ENCODE data around the gene MXD4. TPM values are rescaled to one million over a fixed set of nuclear protein-coding genes. Genes with fewer than 3 reads are reported as not detected.
A peak's percentile ranks its signal among the peaks of the same experiment; 100 is the strongest.

MXD4 gene
- total RNA-seq, 1 donor = 56.8 TPM

GRCh38 chr4:2246384-2247127 lies 15.4 kb downstream of the MXD4 start:
- Histone ChIP-seq H3K4me3 (ENCODE audit: insufficient read depth, low read length) (no peak overlapping the region), H3K79me2 (ENCODE audit: insufficient read depth, low read length) (peaks cover 4% of the 10 kb centered on the region), H2AFZ (ENCODE audit: low read length) (no peak overlapping the region), H3K36me3 (ENCODE audit: insufficient read depth, low read length) (peaks cover 14% of the 10 kb centered on the region), H3K27ac (ENCODE audit: low read depth, low read length) (no peak overlapping the region), H3K4me1 (ENCODE audit: insufficient read depth, low read length) (peaks cover 10% of the 10 kb centered on the region), H3K9me3 (ENCODE audit: low read depth, low read length) (no peaks in the 10 kb centered on the region), H3K27me3 (ENCODE audit: insufficient read depth, low read length) (no peaks in the 10 kb centered on the region), H4K20me1 (ENCODE audit: insufficient read depth, low read length) (peaks cover 14% of the 10 kb centered on the region), H3K4me2 (ENCODE audit: insufficient read depth, low read length) (no peak overlapping the region)
- TF ChIP-seq CTCF (IDR thresholded peaks at IDR 0.05; ENCODE audit: extremely low read depth, low read depth, low read length) = no peak
- peak; percentile 73 for DNase-seq (ENCODE audit: insufficient read length, low spot score, missing footprints)

GRCh38 chr4:2245787-2246275 lies 16.1 kb downstream of the MXD4 start:
- no peak overlapping the region for H3K4me2 ChIP-seq (ENCODE audit: insufficient read depth, low read length)
- DNase-seq (ENCODE audit: insufficient read length, low spot score, missing footprints) = peak; percentile 44
- peaks cover 14% of the 10 kb centered on the region for H3K36me3 ChIP-seq (ENCODE audit: insufficient read depth, low read length)
- H3K79me2 ChIP-seq (ENCODE audit: insufficient read depth, low read length) = peaks cover 11% of the 10 kb centered on the region
- no peak overlapping the region for H3K4me3 ChIP-seq (ENCODE audit: insufficient read depth, low read length)
- H3K27ac ChIP-seq (ENCODE audit: low read depth, low read length) = no peak overlapping the region
- H3K27me3 ChIP-seq (ENCODE audit: insufficient read depth, low read length) = no peaks in the 10 kb centered on the region
- TF ChIP-seq CTCF (IDR thresholded peaks at IDR 0.05; ENCODE audit: extremely low read depth, low read depth, low read length) = no peak
- H3K9me3 ChIP-seq (ENCODE audit: low read depth, low read length) = no peaks in the 10 kb centered on the region
- H2AFZ ChIP-seq (ENCODE audit: low read length) = no peak overlapping the region
- H4K20me1 ChIP-seq (ENCODE audit: insufficient read depth, low read length) = peaks cover 19% of the 10 kb centered on the region
- peaks cover 10% of the 10 kb centered on the region for H3K4me1 ChIP-seq (ENCODE audit: insufficient read depth, low read length)

- H3K4me3 ChIP-seq (ENCODE audit: insufficient read depth, low read length) = no peak overlapping the region
- peaks cover 11% of the 10 kb centered on the region for H3K36me3 ChIP-seq (ENCODE audit: insufficient read depth, low read length)
- TF ChIP-seq CTCF (IDR thresholded peaks at IDR 0.05; ENCODE audit: extremely low read depth, low read depth, low read length) = no peak
- no peaks in the 10 kb centered on the region for H3K27me3 ChIP-seq (ENCODE audit: insufficient read depth, low read length)
- no peaks in the 10 kb centered on the region for H3K9me3 ChIP-seq (ENCODE audit: low read depth, low read length)
- no peak overlapping the region for H3K27ac ChIP-seq (ENCODE audit: low read depth, low read length)
- H3K4me2 ChIP-seq (ENCODE audit: insufficient read depth, low read length) = no peak overlapping the region
- H3K79me2 ChIP-seq (ENCODE audit: insufficient read depth, low read length) = peaks cover 17% of the 10 kb centered on the region
- peaks cover 18% of the 10 kb centered on the region for H4K20me1 ChIP-seq (ENCODE audit: insufficient read depth, low read length)
- peaks cover 16% of the 10 kb centered on the region for H3K4me1 ChIP-seq (ENCODE audit: insufficient read depth, low read length)
- DNase-seq (ENCODE audit: insufficient read length, low spot score, missing footprints) = peak; percentile 78
- H2AFZ ChIP-seq (ENCODE audit: low read length) = no peak overlapping the region
These were observed 16.7 kb downstream of the MXD4 start for GRCh38 chr4:2245057-2245786.

Measured in osteoblast (primary cell).